ENCODE measurements around the gene ZNF787. TPM values are rescaled to one million over a fixed set of nuclear protein-coding genes. Genes with fewer than 3 reads are reported as not detected.
"Not testable (repeated sequence)": the region's sequence is repeated elsewhere in the genome, so short reads cannot be mapped to it uniquely, and the experiment has no call there.

Gene ZNF787
- total RNA-seq, 1 donor from 2014 or later, result 35.3 TPM

DNA sequence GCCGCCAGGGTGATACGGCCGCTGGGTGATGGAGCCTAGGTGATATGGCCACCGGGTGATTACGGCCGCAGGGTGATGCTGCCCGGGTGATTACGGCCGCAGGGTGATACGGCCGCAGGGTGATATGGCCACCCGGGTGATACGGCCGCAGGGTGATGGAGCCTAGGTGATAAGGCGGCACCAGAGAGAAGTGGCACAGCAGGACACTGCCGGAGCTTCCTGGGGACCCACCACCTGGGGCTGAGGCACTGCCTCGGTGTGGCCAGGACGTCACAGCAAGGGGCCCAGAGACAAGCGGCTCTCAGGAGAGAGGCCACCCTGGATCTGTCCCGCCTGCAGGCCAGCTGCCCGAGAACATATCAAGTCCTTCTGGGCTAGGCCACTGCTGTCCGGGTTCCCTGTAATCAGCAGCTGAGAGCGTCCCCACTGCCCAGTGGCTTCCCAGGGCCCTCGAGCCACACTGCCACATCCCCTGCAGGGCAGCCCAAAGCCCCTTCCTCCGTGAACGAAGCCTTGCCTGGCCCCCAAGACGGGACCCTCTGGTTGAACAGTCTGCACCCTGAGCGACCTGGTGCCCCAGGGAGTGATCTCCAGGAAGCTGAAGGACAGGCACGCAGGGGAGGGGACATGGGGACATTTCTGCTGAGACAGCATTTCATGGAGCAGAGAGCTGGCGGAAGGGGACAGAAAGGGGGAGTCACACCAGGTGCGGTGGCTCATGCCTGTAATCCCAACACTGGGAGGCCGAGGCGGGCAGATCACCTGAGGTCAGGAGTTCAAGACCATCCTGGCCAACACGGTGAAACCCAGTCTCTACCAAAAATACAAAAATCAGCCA is 22.1 kb downstream of the ZNF787 start:
- ATAC-seq (no peak), DNase-seq (ENCODE audit: missing footprints) (peak; percentile 15)
- intact Hi-C loops (cut with DNase I), result no loop called here

DNA sequence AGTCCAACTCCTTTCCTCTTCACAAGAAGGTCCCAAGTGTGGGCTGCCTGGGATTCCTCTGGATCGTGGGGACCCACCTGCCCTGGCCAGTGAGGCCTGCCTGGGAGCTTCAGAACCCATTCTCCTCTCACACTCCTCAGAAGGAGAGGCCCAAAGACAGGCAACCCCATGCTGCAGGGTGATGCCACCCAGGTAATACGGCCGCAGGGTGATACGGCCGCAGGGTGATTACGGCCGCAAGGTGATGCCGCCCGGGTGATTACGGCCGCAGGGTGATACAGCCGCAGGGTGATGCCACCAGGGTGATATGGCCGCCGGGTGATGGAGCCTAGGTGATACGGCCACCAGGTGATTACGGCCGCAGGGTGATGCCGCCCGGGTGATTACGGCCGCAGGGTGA is 22.9 kb downstream of the ZNF787 start:
- ATAC-seq; intact Hi-C loops (cut with DNase I): not testable (repeated sequence)
- DNase-seq (ENCODE audit: missing footprints), result peak; percentile 20

DNA sequence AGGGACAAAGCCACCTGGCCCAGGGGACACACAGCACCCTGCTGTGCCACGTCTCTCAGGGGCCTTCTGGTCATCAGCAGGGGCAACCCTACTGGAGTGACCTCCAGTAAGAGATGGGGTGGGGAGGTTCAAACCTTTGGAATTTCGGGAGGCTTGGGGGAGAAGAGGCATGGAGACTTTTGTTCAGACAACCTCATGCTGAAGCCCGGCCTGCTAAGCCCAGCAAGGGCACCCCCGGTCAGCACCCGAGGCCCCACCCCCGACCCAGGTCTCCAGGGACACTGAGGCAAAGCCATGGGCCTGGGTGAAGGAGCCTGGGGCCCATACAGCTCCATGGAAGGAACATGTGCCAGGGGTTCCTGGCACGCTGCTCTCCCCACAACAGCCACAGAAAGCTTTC is 23.3 kb downstream of the ZNF787 start:
- intact Hi-C loops (cut with DNase I), result no loop called here
- DNase-seq (ENCODE audit: missing footprints) (peak; percentile 1), ATAC-seq (no peak)

DNA sequence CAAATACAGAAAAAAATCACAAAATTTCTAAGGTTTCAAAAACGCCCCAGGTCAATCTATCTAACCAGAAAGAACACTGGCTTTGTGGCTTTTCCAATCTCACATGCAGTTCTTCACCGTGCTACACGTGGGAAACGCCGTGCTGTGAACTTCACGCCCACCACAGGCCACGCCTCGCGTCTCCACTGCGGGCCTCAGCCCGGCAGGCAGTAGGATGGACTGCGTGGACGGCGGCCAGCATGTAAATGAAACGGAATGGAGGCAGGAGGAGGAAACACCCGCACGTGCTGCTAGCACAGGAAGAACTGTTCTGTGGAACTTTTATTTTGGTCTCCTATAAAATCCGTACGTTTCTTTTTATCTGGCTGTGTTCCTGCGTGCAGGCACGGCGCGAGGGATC is 23.8 kb downstream of the ZNF787 start:
- DNase-seq (ENCODE audit: missing footprints) (peak; percentile 63), ATAC-seq (no peak)
- intact Hi-C loops (cut with DNase I), result no loop called here

DNA sequence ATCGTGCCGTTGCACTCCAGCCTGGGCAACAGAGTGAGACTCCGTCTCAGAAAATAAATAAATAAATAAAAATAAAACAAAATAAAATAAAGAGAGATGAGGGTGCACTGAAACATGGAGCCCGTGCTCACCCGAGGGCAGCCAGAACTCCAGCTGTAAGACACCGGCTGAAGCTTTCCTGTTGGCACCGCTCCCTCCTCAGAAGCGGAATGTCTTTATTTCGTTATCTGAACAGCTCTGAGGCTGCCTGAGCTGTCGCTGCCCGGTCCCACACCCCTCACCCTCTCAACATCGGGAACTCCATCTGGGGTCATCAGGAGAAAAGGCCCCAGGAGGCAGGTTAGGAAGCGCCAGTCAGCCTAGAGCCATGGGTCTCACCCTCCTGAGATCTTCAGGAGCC is 24.4 kb downstream of the ZNF787 start:
- ATAC-seq (peak; percentile 6), DNase-seq (ENCODE audit: missing footprints) (peak; percentile 21)
- intact Hi-C loops (cut with DNase I), result no loop called here

DNA sequence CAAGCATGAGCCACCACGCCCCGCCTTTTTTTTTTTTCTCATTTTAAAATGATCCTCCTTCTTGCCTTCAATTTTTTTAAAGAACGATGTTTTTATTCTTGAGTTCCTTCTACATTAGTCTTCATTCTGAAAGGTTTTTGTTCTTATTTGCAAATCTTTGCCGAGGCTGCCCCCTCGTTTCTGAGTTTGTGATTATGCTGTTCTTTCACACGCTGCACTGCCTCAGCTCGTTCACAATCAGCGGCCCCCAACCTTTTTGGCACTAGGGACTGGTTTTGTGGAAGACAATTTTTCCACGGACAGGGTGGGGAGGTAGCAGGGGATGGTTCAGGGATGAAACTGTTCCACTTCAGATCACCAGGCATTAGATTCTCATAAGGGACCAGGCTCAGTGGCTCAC is 26.6 kb downstream of the ZNF787 start:
- intact Hi-C loops (cut with DNase I), result no loop called here
- no peak for ATAC-seq
- DNase-seq (ENCODE audit: missing footprints), result peak; percentile 9

DNA sequence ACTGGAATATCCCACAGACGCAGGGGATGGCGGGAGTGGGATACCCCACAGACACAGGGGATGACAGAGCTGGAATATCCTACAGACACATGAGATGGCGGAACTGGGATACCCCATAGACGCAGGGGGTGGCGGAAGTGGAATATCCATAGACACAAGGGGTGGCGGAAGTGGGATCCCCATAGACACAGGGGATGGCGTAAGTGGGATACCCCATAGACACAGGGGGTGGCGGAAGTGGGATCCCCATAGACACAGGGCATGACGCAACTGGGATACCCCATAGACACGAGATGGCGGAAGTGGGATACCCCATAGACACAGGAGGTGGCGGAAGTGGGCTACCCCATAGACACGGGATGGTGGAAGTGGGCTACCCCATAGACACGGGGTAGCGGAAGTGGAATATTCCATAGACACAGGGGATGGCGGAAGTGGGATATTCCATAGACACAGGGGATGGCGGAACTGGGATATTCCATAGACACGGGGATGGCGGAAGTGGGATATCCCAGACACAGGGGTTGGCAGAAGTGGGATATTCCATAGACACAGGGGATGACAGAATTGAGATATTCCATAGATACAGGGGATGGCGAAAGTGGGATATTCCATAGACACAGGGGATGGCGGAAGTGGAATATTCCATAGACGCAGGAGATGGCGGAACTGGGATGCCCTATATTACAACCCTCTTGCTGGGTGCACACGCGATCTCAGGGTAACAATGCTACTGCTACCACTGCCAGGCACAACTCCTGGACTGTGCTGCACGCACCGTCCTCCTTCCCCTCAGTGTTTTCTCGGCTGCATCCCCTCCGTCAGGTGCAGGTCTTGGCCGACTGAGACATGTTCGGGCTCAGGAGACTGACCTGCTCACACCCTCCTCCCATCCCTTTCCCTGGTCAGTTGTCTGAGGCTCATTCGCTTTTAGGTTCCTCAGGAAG is 28.1 kb downstream of the ZNF787 start:
- intact Hi-C loops (cut with DNase I), result no loop called here
- ATAC-seq (no peak), DNase-seq (ENCODE audit: missing footprints) (peak; percentile 22)

DNA sequence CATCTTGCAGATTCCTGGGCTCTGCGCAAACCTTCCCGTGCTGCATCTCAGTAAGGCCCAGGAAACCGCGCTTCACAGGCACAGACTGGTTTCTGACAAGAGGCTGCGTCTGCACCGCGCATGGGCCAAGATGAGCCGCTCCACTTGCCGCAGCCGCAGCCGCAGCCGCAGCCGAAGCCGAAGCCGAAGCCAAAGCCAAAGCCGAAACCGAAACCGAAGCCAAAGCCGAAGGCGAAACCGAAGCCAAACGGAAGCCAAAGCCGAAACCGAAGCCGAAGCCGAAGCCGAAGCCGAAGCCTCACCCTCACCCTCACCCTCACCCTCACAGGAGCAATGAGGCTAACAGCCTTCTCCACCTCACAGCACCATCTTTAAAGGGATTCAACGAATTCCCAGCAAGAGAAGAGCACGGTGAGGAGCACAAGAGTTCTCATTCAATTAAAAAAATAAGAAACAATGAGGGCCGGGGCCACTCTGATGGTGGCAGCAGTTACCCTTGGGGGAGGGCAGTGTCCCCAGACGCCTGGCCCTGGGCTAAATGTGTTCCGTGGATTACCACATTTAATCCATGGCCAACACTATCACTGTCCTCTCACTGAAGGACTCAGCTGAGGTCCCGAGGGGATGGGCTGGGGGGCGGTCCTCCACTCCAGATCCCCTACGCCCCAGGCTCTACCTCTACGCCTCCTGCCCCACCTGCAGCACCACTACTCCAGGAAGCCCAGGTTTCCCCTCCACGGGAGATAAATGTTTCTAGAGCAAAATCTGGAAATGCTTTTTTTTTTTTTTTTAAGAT is 29.1 kb downstream of the ZNF787 start:
- ATAC-seq (no peak), DNase-seq (ENCODE audit: missing footprints) (peak; percentile 28)
- intact Hi-C loops (cut with DNase I), result no loop called here

DNA sequence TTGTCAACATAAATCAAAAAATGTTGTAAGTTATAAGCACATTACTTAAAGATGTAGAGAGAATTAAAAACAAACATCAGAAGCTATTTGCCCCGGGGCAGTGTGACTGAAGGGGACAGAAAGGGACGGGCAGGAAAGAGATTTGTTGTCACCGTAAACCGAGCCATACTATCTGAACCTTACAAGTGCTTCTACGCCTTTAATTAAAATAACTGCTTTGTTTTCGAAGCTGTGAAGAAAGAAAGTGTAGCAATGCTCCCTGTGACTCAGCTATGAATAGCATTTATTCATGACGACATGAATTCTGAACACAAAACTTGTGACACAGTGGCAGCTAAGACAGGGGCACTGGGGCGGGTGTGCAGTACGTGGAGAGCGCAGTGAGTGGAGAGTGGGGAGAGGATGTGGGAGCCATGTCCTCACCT is 30.0 kb downstream of the ZNF787 start:
- peak; percentile 61 for ATAC-seq
- peak; percentile 9 for DNase-seq (ENCODE audit: missing footprints)
- intact Hi-C loops (cut with DNase I), result no loop called here

DNA sequence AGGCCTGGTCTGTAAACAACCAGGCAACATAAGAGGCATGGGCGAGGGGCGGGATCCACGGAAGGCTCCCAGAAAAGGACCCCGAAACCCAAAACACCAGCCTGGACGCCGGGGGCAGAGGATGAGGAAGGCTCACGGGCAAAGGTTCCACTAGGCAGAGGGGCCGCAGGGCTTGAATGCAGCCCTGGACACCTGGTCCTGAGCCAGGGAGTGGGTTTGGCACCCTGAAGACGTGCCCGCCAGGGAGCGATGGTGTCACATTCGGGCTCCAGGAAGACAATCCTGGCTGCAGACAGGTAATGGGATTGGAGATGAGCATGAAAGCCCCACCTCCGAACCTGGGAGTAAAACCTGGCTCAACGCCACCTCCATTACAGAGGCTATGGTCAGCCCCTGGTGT is 31.8 kb downstream of the ZNF787 start:
- ATAC-seq, result no peak
- intact Hi-C loops (cut with DNase I), result no loop called here
- DNase-seq (ENCODE audit: missing footprints), result peak; percentile 11

DNA sequence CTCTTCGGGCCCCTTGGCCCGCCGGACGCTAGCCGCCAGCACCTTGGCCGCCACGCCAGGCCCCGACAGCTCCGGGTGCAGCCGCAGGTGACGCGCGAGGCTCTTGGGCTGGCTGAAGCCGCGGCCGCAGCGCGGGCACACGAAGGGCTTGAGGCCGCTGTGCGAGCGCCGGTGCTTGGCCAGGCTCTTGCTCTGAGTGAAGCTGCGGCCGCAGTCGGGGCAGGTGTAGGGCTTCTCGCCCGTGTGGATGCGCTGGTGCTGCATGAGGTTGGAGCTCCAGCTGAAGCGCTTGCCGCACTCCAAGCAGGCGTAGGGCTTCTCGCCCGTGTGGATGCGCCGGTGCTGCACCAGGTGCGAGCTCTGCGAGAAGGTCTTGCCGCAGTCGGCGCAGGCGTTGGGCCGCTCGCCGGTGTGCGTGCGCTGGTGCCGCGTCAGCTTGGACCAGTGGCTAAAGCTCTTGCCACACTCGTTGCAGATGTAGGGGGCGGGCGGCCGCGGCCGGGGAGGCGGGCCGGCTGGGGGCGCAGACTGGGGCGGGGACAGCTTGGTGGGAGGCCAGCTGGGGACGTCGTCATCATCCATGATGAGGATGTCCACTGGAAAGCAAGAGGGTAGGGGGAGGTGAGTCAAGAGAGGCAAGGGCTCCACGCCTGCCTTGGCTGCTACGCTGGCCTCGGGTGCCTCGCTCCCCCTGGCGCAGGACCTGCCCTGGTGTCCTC is 32.4 kb downstream of the ZNF787 start:
- ATAC-seq, result no peak
- peak; percentile 34 for DNase-seq (ENCODE audit: missing footprints)
- intact Hi-C loops (cut with DNase I), result no loop called here

DNA sequence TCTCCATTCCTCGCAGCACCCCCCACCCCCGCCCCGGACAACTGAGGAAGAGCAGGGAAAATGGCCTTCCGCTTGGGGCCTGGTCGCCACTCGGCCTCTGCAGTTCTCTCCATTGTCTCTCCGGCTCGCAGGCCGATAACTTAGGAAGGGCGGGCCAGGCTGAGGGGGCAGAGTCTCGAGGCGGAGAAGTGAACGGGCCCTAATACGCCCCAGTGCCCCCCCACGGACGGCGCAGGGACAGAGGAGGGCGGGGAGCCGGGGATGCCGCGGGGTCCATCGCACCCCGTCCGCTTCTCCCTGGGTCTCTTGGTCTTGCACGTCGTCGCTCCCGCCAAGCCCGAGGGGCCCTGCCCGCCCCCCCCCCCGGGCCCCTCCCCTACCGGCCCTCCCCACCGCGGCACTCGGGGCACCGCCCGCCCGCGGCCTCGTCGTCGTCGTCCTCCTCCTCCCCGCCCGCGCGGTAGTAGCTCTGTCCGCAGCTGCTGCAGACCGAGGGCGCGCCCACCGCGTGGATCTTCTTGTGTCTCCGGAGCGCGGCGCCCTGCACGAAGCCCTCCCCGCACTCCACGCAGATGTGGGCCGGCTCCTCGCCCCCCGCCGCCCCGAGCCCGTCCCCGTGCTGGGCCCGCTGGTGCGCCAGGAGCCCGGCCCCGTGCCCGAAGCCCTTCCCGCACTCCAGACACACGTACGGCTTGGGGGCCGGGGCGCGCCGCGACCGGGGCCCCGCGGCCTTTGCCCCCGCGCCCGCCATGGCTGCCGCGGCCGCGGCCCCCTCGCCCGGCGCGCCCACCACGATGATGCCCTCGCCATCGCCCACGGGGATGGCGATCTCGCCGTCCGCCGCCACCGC is 33.2 kb downstream of the ZNF787 start:
- ATAC-seq (no peak), DNase-seq (ENCODE audit: missing footprints) (peak; percentile 67)
- intact Hi-C loops (cut with DNase I), result no loop called here

DNA sequence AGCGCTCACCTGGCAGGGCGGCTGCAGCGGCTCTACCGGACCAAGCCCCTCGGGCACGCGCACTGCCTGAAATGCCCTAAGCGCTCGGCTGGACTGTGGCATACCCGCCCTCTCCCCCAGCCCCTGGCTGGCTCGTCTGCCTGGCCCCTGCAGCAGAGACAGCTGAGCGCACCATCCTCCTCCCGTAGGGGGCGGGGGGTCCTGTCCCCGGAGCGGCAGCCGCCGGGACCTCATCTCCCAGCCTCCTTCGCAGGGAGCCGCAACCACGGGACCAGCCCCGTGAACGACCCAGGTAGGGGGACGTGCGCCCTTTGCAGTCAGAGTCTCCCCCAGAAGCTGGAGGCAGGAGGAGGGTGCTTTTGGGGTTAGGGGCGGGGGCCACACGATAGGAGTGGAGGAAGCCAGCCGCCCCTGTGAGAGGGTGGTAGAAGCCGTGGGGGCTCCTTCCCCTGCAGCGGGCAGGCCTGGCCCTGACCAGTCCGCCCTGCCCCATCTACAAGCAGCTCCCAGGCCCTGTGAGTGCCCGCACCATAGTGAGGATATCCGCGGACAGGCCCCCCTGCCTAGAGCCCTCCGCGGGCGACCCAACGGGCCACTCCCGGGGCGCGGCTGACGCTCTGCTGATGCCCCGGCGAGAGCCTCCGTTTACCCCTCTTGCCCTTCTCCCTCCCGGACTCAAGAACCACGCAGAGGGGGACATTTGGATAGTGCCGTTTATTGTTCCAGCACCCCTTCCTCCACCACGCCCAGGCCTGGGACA is 34.2 kb downstream of the ZNF787 start:
- intact Hi-C loops (cut with DNase I), result no loop called here

DNA sequence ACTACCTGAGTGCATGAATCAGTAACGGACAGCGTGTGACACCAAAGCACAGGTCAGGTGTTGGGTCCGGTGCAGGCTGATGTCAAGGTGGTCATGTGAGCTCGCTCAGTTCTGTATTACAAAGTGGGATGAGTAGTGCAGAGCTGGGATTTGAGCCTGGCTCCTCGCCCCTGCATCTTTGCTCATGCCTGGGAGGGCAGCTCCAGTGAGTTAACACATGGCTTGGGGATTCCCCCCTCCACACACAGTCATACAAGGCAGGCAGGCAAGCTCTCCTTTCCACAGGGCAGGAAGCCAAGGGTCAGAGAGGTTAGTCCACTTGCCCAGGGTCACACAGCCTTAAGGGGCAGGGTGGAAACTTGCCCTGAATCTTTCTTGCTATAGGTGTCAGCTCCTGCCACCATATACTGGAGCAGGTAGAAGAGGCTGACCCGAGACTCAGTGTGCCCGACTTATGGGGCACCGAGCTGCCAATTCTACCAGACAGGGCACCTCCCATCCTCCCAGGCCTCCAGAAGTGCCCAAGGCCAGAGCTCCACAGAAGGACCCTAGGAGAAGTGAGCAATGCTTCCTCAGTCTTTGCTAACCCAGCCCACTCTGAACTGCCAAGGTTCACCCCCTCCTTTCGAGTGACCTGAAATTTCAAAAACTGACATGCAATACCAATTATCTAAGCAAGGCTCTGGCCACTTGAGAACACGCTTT is 35.4 kb downstream of the ZNF787 start:
- DNase-seq (ENCODE audit: missing footprints) (no peak), ATAC-seq (no peak)
- intact Hi-C loops (cut with DNase I), result no loop called here

More for the DNA sequence above, 34.2 kb downstream of the ZNF787 start:
- no peak for ATAC-seq
- DNase-seq (ENCODE audit: missing footprints), result peak; percentile 13

DNA sequence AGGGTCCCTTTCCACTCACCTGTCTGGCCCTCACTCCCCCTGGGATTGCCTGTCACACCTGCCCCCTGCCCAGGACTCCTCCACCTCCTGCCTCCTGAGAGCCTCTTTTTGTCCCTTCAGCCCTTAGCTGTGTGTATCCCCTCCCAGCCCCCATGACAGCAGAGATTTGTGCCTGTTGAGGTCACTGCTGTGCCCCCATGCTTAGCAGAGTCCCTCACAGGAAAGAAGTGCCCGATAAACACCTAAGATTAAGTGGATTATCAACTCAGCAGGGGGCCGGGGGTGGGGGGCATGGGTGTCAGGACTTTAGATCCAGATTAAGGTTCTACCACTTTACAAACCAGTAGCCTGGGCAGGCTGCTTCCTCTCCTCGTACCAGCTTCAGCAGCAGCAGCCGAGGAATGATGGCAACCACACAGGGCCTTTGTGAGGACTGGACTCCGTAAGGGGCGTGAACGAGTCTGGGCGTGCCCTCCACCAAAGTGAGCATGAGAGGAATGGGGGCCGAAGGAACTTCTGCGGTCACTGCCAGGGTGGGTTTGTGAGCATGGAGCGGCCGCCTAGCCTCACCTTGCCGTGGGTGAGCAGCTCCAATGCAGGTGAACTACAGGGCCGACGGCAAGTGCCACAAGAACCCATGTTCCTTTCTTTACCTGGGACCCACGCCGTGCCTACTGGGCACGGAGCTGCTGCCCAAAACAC is 36.1 kb downstream of the ZNF787 start:
- no peak for DNase-seq (ENCODE audit: missing footprints)
- intact Hi-C loops (cut with DNase I), result loop anchor here (5.0 kb wide), 1 partner anchor 32 kb away; no protein-coding TSS in a partner anchor
- ATAC-seq, result no peak

Data from Right ventricle myocardium inferior (tissue), 1 donor.